K562 (cell line): ENCODE results near the gene ZNF286A. TPM values are rescaled to one million over a fixed set of nuclear protein-coding genes. Genes with fewer than 3 reads are reported as not detected.
"Not testable (repeated sequence)": the region's sequence is repeated elsewhere in the genome, so short reads cannot be mapped to it uniquely, and the experiment has no call there.

Experiments used
- AFF1 ChIP-seq, 2 experiments: fragments of 450-650 bp; IDR thresholded peaks; 2 replicates each; pipeline ENCODE4 v1.6.1; 2018; ENCODE audit warnings: mild to moderate bottlenecking in 2 of 2, low read depth in 1 of 2; ENCODE audit not compliant: partially characterized antibody in 2 of 2
- ARHGAP35 ChIP-seq: fragments of 450-650 bp; IDR thresholded peaks from 2 replicates; pipeline ENCODE4 v1.6.1; 2018; ENCODE audit not compliant: partially characterized antibody
- ATF1 ChIP-seq, 2 experiments: fragments of 450-650 bp in 1 of 2; IDR thresholded peaks; 2 replicates each; pipeline ENCODE4 v1.6.1; 2016; ENCODE audit warnings: missing compliant biosample characterization in 1 of 2, missing genetic modification characterization in 1 of 2
- ATF7 ChIP-seq: fragments of 450-650 bp; IDR thresholded peaks from 2 replicates; pipeline ENCODE4 v1.7.1; 2014; ENCODE audit warnings: mild to moderate bottlenecking, moderate library complexity
- CHD2 ChIP-seq: IDR thresholded peaks from 2 replicates; pipeline ENCODE4 v1.6.1; 2011; ENCODE audit warnings: low read depth, low read length
- CTBP1 ChIP-seq: fragments of 450-650 bp; IDR thresholded peaks from 2 replicates; pipeline ENCODE4 v1.6.1; 2016; ENCODE audit warnings: borderline replicate concordance
- CXXC5 ChIP-seq: fragments of 250-450 bp; sonication (Bioruptor Pico); IDR thresholded peaks from 2 replicates; pipeline ENCODE4 v1.8.0; 2022; ENCODE audit warnings: inconsistent platforms, mild to moderate bottlenecking, moderate library complexity
- GABPB1 ChIP-seq: sonication (generic); formaldehyde crosslinking; IDR thresholded peaks from 2 replicates; pipeline ENCODE4 v1.8.0; 2022; ENCODE audit warnings: mild to moderate bottlenecking, missing genetic modification reagents
- HCFC1 ChIP-seq: IDR thresholded peaks from 2 replicates; pipeline ENCODE4 v1.6.1; 2012; ENCODE audit warnings: low read depth, low read length, improper control_type of control experiment
- L3MBTL2 ChIP-seq: fragments of 450-650 bp; IDR thresholded peaks from 2 replicates; pipeline ENCODE4 v1.6.1; 2016; ENCODE audit warnings: mild to moderate bottlenecking, moderate library complexity
- MYC ChIP-seq, 2 experiments: fragments of 250-450 bp in 1 of 2; sonication (Bioruptor Pico) in 1 of 2; IDR thresholded peaks; 2 replicates each; pipeline versions ENCODE4 v1.5.1 to v1.6.1; 2012 to 2021; ENCODE audit warnings: low read depth in 2 of 2, borderline replicate concordance in 1 of 2, improper control_type of control experiment in 1 of 2, low read length in 1 of 2, mild to moderate bottlenecking in 1 of 2, moderate library complexity in 1 of 2
- NRF1 ChIP-seq, 2 experiments: fragments of 450-650 bp; IDR thresholded peaks in 1 of 2; conservative IDR thresholded peaks in 1 of 2; 2 replicates each; pipeline ENCODE4 v1.6.1; 2014; ENCODE audit warnings: mild to moderate bottlenecking in 2 of 2
- PHF8 ChIP-seq: fragments of 200-600 bp; sonication (generic); IDR thresholded peaks from 2 replicates; pipeline ENCODE4 v1.6.1; 2012; ENCODE audit warnings: mixed run types, mild to moderate bottlenecking, inconsistent platforms, low read length, moderate library complexity, borderline replicate concordance
- SIX5 ChIP-seq, 2 experiments: IDR thresholded peaks; 2 replicates each; pipeline ENCODE4 v1.6.1; 2011; ENCODE audit warnings: low read length in 2 of 2, borderline replicate concordance in 1 of 2, low read depth in 1 of 2, mild to moderate bottlenecking in 1 of 2, moderate library complexity in 1 of 2; ENCODE audit not compliant: insufficient read depth in 1 of 2
- USF2 ChIP-seq: sonication (generic); formaldehyde crosslinking; IDR thresholded peaks from 2 replicates; pipeline ENCODE4 v1.5.0; 2020; ENCODE audit warnings: missing genetic modification reagents
- ZBTB17 ChIP-seq: fragments of 450-650 bp; formaldehyde crosslinking; IDR thresholded peaks from 2 replicates; pipeline ENCODE4 v1.4.0; 2020; ENCODE audit warnings: mild to moderate bottlenecking
- ZFX ChIP-seq: sonication (generic); formaldehyde crosslinking; IDR thresholded peaks from 2 replicates; pipeline ENCODE4 v1.8.0; 2022; ENCODE audit warnings: mild to moderate bottlenecking, missing genetic modification reagents, moderate library complexity
- polyA plus RNA-seq, 8 experiments: library from polyadenylated mRNA; depleted of rRNA in 4 of 8; stranded (reverse) in 5 of 8; unstranded in 3 of 8; fragments of >200 nt; fragmentation: Nextera tagmentation in 2 of 8; fragmentation: Illumina TruSeq in 1 of 8; extraction: Ambion mirVana in 2 of 8; extraction: Trizol in 1 of 8; gene quantifications; 2 replicates each; pipeline versions ENCODE4 v1.2.1 to v1.2.3, GENCODE V29; 2011 to 2014; ENCODE audit warnings: inconsistent platforms in 1 of 8, missing spikeins in 1 of 8
- total RNA-seq, 7 experiments: library from RNA; depleted of rRNA in 6 of 7; stranded (reverse); fragments of >200 nt in 6 of 7; fragmentation: Illumina TruSeq in 2 of 7; extraction: Trizol in 2 of 7; gene quantifications; 2 replicates each; pipeline versions ENCODE4 v1.2.1 to v1.2.3, GENCODE V29; 2011 to 2021; ENCODE audit warnings: low replicate concordance in 1 of 7

ZNF286A gene
- total and polyA plus RNA-seq, 9 of the 15 experiments (the other 6 are each of a cell fraction or from before 2014, with no cell fraction given): 9.0 to 23.1 (median 16.6) TPM

GRCh38 chr17:15699413-15699924, at the start of gene ZNF286A (continued):
- TF ChIP-seq L3MBTL2 (peak; percentile 51; the same call in 1 of the 2 replicates), GABPB1 (CRISPR knock-in tag) (peak; percentile 28; the same call in 1 of the 2 replicates), ARHGAP35 (peak; percentile 41), PHF8 (peak; percentile 31; the same call in 1 of the 2 replicates), NRF1 (conservative IDR thresholded peaks at IDR 0.05 in 1 of 2, IDR thresholded peaks at IDR 0.05 in 1 of 2) (peak; percentile 96), SIX5 (IDR thresholded peaks at IDR 0.05; ENCODE audit: borderline replicate concordance in 1 of 2, insufficient read depth in 1 of 2, low read depth in 1 of 2, low read length in 2 of 2) (peak; percentile 38 to 51; a peak in 3 of 4 replicates), CTBP1 (peak; percentile 75; the same call in 1 of the 2 replicates), ATF1 (tag; IDR thresholded peaks at IDR 0.05) (peak; percentile 56), CHD2 (peak; percentile 94), HCFC1 (peak; percentile 84), USF2 (0 out of 2 replicates have a peak, but pooled peaks have one; percentile 28), ZFX (CRISPR knock-in tag) (peak; percentile 57), CXXC5 (CRISPR knock-in tag) (peak; percentile 79), ZBTB17 (peak; percentile 79), AFF1 (IDR thresholded peaks at IDR 0.05; ENCODE audit: low read depth in 1 of 2, partially characterized antibody in 2 of 2) (peak in 1 of 2 experiments; percentile 89), MYC (IDR thresholded peaks at IDR 0.05; ENCODE audit: low read depth, low read length) (peak; percentile 42; the same call in 1 of the 2 replicates), ATF7 (peak; percentile 47; the same call in 1 of the 2 replicates)
- not testable (repeated sequence) for TF ChIP-seq ATF1 (CRISPR knock-in tag; IDR thresholded peaks at IDR 0.05); MYC (CRISPR knock-in tag; IDR thresholded peaks at IDR 0.05; ENCODE audit: borderline replicate concordance, low read depth)
